OCI-LY7 (cell line): ENCODE data around the gene UROD. TPM values are rescaled to one million over a fixed set of nuclear protein-coding genes. Genes with fewer than 3 reads are reported as not detected.

Experiments
- BruUV-seq: library from RNA; stranded (reverse); fragments of 400-500 nt; replicated peaks from 2 replicates; lab custom pipeline; 2021; lab: Mats Ljungman, UMichigan
- CTCF ChIA-PET: fragments of 300-600 bp; sonication (Branson Sonifier 250); formaldehyde crosslinking; loops from one replicate; lab custom pipeline; 2022; ENCODE audit warnings: antibody characterized with exemption; ENCODE audit not compliant: unreplicated experiment; lab: Charles Lee
- POLR2A ChIA-PET: fragments of 300-600 bp; sonication (Branson Sonifier 250); formaldehyde crosslinking; loops from one replicate; lab custom pipeline; 2022; ENCODE audit warnings: antibody characterized with exemption; lab: Charles Lee
- DNase-seq: peaks from one replicate; pipeline ENCODE4 v3.0.0-alpha.2; 2015; ENCODE audit warnings: low spot score
- H2AFZ ChIP-seq: fragments of 200-600 bp; sonication (generic), shearing (Covaris generic); 2 replicates; pipeline ENCODE4 v1.6.1; 2014; ENCODE audit warnings: mild to moderate bottlenecking, antibody characterized with exemption, low read length, moderate library complexity
- H3K27ac ChIP-seq: fragments of 200-600 bp; sonication (generic); 2 replicates; pipeline ENCODE4 v1.5.1; 2014; ENCODE audit warnings: mixed run types, low read depth, mild to moderate bottlenecking, moderate library complexity, low read length, inconsistent platforms; ENCODE audit not compliant: poor library complexity, severe bottlenecking
- H3K36me3 ChIP-seq: fragments of 200-600 bp; sonication (generic); 2 replicates; pipeline ENCODE4 v1.6.1; 2014; ENCODE audit warnings: mild to moderate bottlenecking, antibody characterized with exemption, low read length, moderate library complexity, mixed read lengths; ENCODE audit not compliant: insufficient read depth
- H3K4me1 ChIP-seq: fragments of 200-600 bp; sonication (generic); 2 replicates; pipeline ENCODE4 v1.5.1; 2014; ENCODE audit warnings: mild to moderate bottlenecking, low read length; ENCODE audit not compliant: insufficient read depth, poor library complexity, severe bottlenecking
- H3K4me2 ChIP-seq: fragments of 200-600 bp; sonication (generic); 2 replicates; pipeline ENCODE4 v1.6.1; 2014; ENCODE audit warnings: mild to moderate bottlenecking, low read length
- H3K4me3 ChIP-seq: fragments of 200-600 bp; sonication (generic); 2 replicates; pipeline ENCODE4 v1.5.1; 2014; ENCODE audit warnings: mild to moderate bottlenecking, low read depth, low read length; ENCODE audit not compliant: poor library complexity, severe bottlenecking
- H3K79me2 ChIP-seq: fragments of 200-600 bp; sonication (generic); 2 replicates; pipeline ENCODE4 v1.6.1; 2016; ENCODE audit warnings: low read depth, mild to moderate bottlenecking, low read length, moderate library complexity, mixed read lengths; ENCODE audit not compliant: insufficient read depth
- H3K9me2 ChIP-seq: fragments of 200-600 bp; sonication (generic); 2 replicates; pipeline ENCODE4 v1.6.1; 2016; ENCODE audit warnings: mild to moderate bottlenecking, low read length, mixed read lengths; ENCODE audit not compliant: insufficient read depth
- H3K9me3 ChIP-seq: fragments of 200-600 bp; sonication (generic); 2 replicates; pipeline ENCODE4 v1.6.1; 2014; ENCODE audit warnings: mild to moderate bottlenecking, mixed run types, low read length, mixed read lengths
- H4K20me1 ChIP-seq: fragments of 200-600 bp; sonication (generic); 2 replicates; pipeline ENCODE4 v1.6.1; 2014; ENCODE audit warnings: mild to moderate bottlenecking, antibody characterized with exemption, low read length, moderate library complexity, mixed read lengths; ENCODE audit not compliant: insufficient read depth
- EZH2phosphoT487 ChIP-seq: fragments of 200-600 bp; sonication (generic); IDR thresholded peaks from 2 replicates; pipeline ENCODE4 v1.6.1; 2018; ENCODE audit warnings: low read depth, borderline replicate concordance, mild to moderate bottlenecking, mixed run types, antibody characterized with exemption, low read length, moderate library complexity, mixed read lengths
- intact Hi-C: fragments of 100-400 bp; cut with micrococcal nuclease; formaldehyde crosslinking; loops from one replicate; pipeline ENCODE4 v1.10.0; 2022; ENCODE audit not compliant: unreplicated experiment
- total RNA-seq, 2 experiments: library from RNA; depleted of rRNA in 1 of 2; stranded (reverse); fragments of >200 nt in 1 of 2; shearing (Covaris generic) in 1 of 2; gene quantifications; 2 replicates each; pipeline ENCODE4 v1.2.3, GENCODE V29; 2014 to 2022
- TF ChIP-seq, protein P1 (sequence below): fragments of 200-600 bp; sonication (generic); conservative IDR thresholded peaks from 2 replicates; pipeline ENCODE4 v1.5.1; 2014; ENCODE audit warnings: mild to moderate bottlenecking, antibody characterized with exemption, low read length, moderate library complexity, mixed read lengths

Gene UROD
- total RNA-seq, 2 experiments from 2014 or later: 61.6 to 73.5 TPM

DNA sequence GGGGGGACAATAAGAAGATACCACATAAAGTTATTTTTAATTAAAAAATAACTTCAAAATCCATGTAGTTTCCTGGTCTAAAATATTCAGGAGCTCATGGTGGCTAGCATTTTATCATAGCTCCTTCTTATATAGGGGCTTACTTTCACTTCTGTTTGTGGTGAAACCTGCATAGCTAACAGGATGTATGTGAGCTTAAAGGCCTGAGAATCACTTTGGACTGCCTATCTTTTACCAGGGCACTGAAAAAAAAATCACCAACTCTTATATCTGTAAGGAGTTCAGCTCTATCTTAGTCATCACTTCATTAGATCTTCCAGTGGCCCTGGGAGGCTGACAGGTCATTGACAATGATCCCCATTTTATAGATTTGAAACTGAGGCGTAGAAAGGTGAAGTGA lies 21.3 kb downstream of the UROD start:
- peak; percentile 82 for DNase-seq
- TF ChIP-seq, protein P1, sequence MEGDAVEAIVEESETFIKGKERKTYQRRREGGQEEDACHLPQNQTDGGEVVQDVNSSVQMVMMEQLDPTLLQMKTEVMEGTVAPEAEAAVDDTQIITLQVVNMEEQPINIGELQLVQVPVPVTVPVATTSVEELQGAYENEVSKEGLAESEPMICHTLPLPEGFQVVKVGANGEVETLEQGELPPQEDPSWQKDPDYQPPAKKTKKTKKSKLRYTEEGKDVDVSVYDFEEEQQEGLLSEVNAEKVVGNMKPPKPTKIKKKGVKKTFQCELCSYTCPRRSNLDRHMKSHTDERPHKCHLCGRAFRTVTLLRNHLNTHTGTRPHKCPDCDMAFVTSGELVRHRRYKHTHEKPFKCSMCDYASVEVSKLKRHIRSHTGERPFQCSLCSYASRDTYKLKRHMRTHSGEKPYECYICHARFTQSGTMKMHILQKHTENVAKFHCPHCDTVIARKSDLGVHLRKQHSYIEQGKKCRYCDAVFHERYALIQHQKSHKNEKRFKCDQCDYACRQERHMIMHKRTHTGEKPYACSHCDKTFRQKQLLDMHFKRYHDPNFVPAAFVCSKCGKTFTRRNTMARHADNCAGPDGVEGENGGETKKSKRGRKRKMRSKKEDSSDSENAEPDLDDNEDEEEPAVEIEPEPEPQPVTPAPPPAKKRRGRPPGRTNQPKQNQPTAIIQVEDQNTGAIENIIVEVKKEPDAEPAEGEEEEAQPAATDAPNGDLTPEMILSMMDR: no peak
- TF ChIP-seq EZH2phosphoT487: no peak
- no peaks in the 10 kb centered on the region for H3K36me3 ChIP-seq
- BruUV-seq: no TSS peak
- H3K9me3 ChIP-seq: no peaks in the 10 kb centered on the region
- intact Hi-C loops: no loop called here
- H3K4me1 ChIP-seq: peaks cover 18% of the 10 kb centered on the region
- peak overlapping the region; percentile 76 for H2AFZ ChIP-seq
- H4K20me1 ChIP-seq: no peaks in the 10 kb centered on the region
- no peaks in the 10 kb centered on the region for H3K9me2 ChIP-seq
- peak overlapping the region; percentile 57 for H3K4me2 ChIP-seq
- POLR2A ChIA-PET: interaction anchor here (0.5 to 2.4 kb wide), 8 partner anchors 15 to 578 kb away, joined by 3 to 21 read pairs (median 4); no protein-coding TSS in a partner anchor
- H3K79me2 ChIP-seq: no peaks in the 10 kb centered on the region
- H3K4me3 ChIP-seq: no peak overlapping the region
- CTCF ChIA-PET: no interaction called here
- H3K27ac ChIP-seq: peak overlapping the region; percentile 42

DNA sequence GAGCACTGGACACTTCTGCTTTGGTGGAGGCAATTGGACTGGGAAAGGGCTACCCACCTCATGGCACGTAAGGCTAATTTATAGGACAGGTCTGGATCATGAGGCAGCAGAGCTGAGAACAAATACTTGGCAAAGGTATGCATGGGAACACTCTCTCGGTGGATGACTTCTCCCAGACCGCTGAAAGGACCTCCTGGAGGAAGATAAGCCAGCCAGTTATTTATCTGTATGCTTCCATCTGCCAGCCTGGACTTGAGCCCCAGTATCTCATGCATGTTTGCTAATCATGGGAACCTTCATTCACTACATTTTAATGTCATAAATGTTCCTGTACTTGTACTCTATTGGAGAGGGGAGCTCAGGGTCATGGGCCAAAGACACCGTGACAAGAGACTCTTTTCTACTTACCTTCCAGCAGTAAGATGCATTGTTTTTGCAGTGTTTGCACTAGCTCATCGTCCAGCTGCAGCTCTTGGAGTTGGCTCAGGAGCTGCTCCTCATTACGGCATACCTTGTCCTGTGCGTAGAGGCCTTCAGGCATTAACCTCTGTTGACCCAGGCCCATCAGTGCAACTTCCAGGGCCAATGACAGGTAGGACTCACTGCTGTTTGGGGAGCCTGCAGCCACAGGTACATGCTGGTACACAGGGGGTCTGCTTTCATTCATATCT lies 23.7 kb downstream of the UROD start:
- intact Hi-C loops: no loop called here
- DNase-seq: no peak
- Histone ChIP-seq H3K27ac (no peak overlapping the region), H3K9me2 (no peaks in the 10 kb centered on the region), H3K36me3 (no peaks in the 10 kb centered on the region), H3K4me1 (peaks cover 18% of the 10 kb centered on the region), H3K4me3 (no peak overlapping the region), H2AFZ (no peak overlapping the region), H4K20me1 (no peaks in the 10 kb centered on the region), H3K9me3 (no peaks in the 10 kb centered on the region), H3K79me2 (no peaks in the 10 kb centered on the region), H3K4me2 (no peak overlapping the region)
- POLR2A ChIA-PET: interaction anchor here (0.7 kb wide), 1 partner anchor 14 kb away, joined by 4 read pairs; no protein-coding TSS in a partner anchor
- BruUV-seq: no TSS peak
- CTCF ChIA-PET: interaction anchor here (0.5 to 1.9 kb wide), 2 partner anchors 17 to 245 kb away, joined by 5 to 7 read pairs; no protein-coding TSS in a partner anchor
- TF ChIP-seq, protein P1: no peak
- no peak for TF ChIP-seq EZH2phosphoT487

DNA sequence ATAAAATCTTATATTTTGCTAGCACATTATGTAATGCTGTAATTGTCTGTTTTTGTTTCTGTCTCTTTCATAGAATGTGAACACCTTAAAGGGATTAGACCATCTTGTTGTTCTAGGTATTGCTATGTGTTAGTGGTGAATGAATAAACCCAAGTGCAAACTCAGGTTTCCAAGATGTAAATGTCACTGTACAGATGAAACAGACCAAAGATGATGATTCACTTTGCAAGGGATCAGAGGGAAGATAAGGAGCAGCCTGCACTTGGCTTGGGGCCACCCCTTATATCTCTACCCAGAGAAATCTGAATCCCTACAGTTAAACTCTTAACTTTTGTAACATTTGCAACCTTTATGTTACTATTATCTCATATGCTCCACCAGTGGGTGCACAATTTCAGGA lies 25.4 kb downstream of the UROD start:
- H3K79me2 ChIP-seq: no peaks in the 10 kb centered on the region
- no TSS peak for BruUV-seq
- no peak overlapping the region for H3K27ac ChIP-seq
- no peaks in the 10 kb centered on the region for H3K9me3 ChIP-seq
- TF ChIP-seq, protein P1: no peak
- no peak for TF ChIP-seq EZH2phosphoT487
- H3K4me1 ChIP-seq: peaks cover 13% of the 10 kb centered on the region
- intact Hi-C loops: no loop called here
- ChIA-PET CTCF (no interaction called here), POLR2A (no interaction called here)
- H3K4me2 ChIP-seq: no peak overlapping the region
- no peaks in the 10 kb centered on the region for H3K9me2 ChIP-seq
- no peaks in the 10 kb centered on the region for H3K36me3 ChIP-seq
- DNase-seq: no peak
- no peak overlapping the region for H3K4me3 ChIP-seq
- H4K20me1 ChIP-seq: no peaks in the 10 kb centered on the region
- H2AFZ ChIP-seq: no peak overlapping the region
